DND-41 (cell line): ENCODE results near the gene LEMD2.

Experiments used
- CTCF ChIP-seq: IDR thresholded peaks from 2 replicates; pipeline ENCODE4 v1.5.1; 2012; ENCODE audit warnings: borderline replicate concordance, low read length, moderate library complexity, mild to moderate bottlenecking; ENCODE audit not compliant: poor library complexity, severe bottlenecking; ENCODE audit errors: extremely low read depth
- EZH2 ChIP-seq: IDR thresholded peaks from 3 replicates; pipeline ENCODE4 v1.6.1; 2012; ENCODE audit warnings: borderline replicate concordance, low read depth, mild to moderate bottlenecking, moderate library complexity, low read length, inconsistent platforms; ENCODE audit not compliant: severe bottlenecking

- TF ChIP-seq CTCF (no peak), EZH2 (no peak)
Measured at GRCh38 chr6:33824461-33825154, 35.7 kb upstream of the LEMD2 start.
